T-helper 9 cell (primary cell): ENCODE measurements around the gene PIKFYVE.
A peak's percentile ranks its signal among the peaks of the same experiment; 100 is the strongest.
"Not testable (repeated sequence)": the region's sequence is repeated elsewhere in the genome, so short reads cannot be mapped to it uniquely, and the experiment has no call there.

Experiments
- DNase-seq: peaks from one replicate; pipeline ENCODE4 v3.0.0-alpha.2; 2020

Gene PIKFYVE

DNA sequence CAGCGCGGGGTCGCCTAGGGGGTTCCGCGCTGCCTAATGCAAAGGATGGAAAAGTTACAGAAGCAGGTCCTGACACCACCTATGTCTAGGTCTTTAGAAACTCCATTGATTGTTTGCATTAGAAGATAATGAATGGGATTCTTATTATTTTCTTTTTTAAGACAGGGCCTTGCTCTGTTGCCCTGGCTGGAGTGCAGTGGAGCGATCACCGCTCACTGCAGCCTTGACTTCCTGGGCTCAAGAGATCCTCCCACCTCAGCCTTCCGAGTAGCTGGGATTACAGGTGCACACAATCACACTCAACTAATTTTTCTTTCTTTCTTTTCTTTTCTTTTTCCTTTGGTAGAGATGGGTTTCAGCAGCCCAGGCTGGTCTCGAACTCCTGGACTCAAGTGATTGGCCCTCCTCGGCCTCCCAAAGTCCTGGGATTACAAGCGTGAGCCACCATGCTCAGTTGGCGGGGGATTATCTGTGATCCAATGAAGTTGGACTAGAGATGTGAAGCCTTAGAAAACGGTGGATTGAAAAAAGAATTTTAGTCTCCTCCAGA lies 10.4 kb upstream of the PIKFYVE start:
- no peak for DNase-seq

DNA sequence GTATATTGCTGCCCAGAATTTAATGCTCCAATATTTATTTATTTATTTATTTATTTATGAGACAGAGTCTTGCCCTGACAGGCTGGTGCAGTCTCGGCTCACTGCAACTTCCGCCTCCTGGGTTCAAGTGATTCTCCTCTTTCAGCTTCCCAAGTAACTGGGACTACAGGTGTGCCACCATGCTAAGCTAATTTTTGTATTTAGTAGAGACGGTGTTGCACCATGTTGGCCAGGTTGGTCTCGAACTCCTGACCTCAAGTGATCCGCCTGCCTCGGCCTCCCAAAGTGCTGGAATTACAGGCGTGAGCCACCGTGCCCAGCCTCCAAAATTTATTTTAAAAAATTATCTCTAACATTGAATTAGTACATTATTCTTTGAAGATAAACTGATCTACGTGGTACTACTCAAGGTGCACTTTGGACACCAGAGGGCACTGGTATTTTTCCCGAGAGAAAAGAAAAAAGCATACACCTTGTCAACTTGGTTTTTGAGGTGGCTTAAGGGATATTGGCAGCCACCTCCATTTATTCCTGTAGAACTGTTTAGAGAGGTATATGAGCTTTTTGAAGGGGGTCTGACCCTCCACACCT lies 9.8 kb upstream of the PIKFYVE start:
- no peak for DNase-seq

DNA sequence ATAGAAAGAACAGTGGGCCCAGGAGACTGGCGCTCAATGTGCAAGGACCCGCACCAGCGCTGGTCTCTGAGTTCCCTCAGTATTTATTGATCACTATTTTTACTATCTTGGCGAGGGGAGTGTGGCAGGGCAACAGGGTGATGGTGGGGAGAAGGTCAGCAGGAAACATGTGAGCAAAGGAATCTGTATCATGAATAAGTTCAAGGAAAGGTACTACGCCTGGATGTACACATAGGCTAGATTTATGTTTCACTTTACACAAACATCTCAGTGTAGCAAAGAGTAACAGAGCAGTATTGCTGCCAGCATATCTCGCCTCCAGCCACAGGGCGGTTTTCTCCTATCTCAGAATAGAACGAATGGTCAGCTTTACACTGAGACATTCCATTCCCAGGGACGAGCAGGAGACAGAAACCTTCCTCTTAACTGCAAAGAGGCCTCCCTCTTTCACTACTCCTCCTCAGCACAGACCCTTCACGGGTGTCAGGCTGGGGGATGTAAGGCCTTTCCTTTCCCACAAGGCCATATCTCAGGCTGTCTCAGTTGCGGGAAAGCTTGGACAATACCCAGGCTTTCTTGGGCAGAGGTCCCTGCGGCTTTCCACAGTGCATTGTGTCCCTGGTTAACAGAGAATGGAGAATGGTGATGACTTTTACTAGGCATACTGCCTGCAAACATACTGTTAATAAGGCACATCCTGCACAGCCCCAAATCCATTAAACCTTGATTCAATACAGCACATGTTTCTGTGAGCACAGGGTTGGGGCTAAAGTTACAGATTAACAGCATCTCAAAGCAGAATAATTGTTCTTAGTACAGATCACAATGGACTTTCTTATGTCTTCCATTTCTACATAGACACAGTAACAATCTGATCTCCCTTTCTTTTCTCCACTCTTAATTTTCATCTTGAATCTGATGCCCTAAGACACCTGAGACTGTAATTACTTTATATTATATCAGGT lies 8.9 kb upstream of the PIKFYVE start:
- not testable (repeated sequence) for DNase-seq

DNA sequence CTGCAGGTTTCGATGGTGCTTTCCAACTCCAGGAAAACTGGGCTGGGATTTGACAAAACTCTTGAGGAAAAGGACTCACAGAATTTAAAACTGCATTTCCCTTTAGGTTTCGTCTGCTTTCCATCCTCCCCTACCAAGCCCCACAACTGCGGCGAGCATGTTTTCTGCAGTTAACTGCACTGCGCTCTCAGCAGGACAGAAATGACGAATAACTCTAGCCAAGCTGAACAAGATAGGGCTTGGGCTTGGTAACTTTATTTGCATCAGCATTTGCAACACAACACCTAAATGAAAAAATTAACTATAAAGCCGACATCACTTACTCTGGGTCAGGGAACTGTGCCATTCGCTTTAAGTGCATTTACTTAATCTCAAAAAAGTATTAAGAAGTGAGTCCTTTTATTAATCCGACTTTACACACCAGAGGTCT lies 669 bp upstream of the PIKFYVE start:
- peak; percentile 25 for DNase-seq

DNA sequence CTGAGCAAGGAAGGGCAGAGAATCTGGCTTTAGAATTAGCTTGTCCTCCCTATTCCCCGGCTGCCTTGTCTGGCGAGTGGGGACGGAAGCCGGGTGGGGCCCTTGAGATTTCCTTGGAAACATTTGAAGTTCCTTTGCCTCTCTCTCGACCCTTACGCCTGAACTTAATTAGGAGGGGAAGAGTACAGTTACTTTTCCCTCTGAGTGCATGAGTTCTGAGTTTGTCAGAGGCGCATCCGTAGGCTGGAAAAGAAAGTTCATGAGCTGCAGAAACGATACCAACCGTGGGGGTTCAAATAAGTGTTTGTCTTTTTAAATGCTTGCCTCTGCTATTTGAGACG lies 468 bp downstream of the PIKFYVE start:
- no peak for DNase-seq

DNA sequence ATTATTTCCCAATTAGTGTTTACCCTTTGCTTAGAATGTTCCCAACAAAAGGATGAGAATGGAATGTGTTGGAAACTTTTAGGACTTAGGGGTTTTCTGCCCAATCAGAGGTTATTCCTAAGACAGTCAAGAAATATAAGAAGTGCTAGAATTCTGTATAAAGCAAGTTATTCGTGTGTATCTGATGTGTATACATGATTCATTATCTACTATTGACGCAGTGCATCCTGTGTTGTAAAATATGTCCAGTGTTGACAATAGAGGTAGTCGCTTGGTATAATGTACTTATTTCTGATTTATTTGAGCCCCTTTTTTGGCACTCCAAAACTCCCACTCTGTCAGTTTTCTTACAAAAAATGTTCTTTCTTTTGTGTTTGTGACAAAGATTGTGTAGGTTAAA lies 881 bp downstream of the PIKFYVE start:
- DNase-seq = no peak

DNA sequence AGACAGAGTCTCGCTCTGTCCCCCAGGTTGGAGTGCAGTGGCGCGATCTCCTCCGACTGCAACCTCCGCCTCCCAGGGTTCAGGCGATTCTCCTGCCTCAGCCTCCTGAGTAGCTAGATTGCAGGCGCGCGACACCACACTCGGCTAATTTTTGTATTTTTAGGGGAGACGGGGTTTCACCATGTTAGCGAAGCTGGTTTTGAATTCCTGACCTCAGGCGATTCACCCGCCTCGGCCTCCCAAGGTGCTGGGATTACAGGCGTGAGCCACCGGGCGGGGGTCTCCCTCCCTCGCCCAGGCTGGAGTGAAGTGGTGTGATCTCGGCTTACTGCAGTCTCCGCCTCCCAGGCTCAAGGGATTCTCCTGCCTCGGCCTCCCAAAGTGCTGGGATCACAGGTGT lies 1.5 kb downstream of the PIKFYVE start:
- DNase-seq = not testable (repeated sequence)

DNA sequence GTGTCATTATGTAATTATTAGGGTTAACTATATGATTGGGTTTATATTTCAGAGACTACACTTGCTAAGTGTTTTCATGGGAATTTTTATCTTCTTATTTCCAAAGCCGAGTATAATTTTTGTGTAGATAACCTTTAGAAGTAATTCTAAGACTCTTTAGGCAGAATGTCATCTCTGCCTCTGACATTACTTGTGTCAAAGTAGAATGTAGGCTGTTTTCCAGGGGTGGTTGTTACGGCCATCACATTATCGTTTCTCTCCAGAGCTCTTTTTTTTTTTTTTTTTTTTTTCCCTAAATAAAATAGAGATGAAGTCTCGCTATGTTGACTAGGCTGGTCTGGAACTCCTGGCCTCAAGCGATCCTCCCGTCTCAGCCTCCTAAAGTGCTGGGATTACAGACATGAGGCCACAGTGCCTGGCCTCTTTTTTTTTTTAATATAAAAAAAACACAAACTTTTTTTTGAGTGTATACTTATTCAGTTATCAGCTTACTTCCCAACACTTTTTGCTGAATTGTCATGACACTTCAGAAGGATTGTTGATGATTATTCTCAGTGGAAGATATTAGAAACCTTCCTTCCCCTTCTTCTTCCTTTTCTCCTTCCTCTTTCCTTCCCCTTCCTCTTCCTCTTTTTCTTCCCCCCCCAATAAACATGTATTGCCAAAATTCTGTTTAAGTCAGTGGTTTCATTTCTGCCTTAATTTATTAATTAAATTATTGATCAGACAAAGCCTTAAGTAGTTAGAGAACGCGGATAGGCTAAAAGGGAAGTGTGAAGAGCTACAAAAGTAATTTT lies 2.3 kb downstream of the PIKFYVE start:
- no peak for DNase-seq

DNA sequence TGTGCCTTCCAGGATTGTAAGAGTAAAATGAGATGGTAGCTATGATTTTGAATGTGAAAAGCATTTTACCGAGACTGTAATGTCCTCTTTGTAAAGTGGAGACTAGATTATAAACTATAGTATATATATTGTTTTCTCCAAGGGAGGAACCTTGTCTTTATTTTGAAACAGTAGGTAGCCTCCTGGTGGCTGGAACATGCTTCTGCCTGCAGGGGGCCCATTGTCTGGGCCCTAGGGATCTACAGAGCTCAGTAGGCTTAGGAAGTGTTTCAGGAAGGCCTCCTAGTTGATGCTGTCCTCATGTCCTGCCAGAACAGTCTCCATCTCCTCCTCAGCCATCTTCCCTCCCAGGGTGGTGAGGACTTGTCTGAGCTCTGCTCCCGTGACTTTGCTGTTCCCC lies 3.0 kb downstream of the PIKFYVE start:
- no peak for DNase-seq

DNA sequence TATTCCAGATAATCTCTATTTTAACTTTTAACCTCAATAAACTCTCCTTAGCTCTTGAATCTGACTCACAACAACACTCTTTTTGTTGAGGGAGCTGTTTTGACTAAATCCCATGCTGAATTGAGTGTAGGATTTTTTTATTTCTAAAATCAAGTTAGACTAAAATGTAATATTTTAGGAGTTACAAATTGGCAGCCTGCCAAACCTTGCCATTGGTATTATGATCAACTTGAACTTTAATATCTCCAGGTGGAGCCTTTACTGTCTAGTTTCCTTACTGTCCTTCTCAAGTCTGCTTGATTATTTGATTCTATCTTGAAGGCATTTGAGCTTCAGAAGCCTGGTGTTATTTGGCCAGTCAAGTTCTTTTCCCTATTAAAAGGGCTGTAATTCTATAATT lies 8.7 kb downstream of the PIKFYVE start:
- no peak for DNase-seq

DNA sequence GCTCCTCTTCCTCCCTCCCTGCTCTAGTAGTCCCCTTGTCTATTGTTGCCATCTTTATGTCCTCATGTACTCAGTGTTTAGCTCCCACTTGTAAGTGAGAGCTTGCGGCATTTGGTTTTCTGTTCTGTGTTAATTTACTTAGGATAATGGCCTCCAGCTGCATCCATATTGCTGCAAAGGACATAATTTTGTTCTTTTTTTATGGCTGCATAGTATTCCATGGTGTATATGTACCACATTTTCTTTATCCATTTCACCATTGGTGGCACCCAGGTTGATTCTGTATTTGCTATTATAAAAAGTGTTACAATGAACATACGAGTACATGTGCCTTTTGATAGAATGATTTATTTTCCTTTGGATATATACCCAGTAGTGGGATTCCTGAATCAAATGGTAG lies 12.5 kb downstream of the PIKFYVE start:
- DNase-seq = no peak

DNA sequence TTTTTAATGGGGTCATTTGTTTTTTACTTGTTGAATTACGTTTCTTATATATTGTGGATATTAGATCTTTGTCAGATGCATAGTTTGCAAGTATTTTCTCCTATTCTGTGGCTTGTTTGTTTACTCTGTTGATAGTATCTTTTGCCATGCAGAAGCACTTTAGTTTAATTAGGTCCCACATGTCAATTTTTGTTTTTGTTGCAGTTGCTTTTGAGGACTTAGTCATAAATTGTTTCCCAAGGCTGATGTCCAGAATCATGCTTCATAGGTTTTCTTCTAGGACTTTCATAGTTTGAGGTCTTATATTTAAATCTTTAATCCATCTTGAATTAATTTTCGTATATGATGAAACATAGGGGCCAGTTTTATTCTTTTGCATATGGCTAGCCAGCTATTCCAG lies 13.2 kb downstream of the PIKFYVE start:
- no peak for DNase-seq

DNA sequence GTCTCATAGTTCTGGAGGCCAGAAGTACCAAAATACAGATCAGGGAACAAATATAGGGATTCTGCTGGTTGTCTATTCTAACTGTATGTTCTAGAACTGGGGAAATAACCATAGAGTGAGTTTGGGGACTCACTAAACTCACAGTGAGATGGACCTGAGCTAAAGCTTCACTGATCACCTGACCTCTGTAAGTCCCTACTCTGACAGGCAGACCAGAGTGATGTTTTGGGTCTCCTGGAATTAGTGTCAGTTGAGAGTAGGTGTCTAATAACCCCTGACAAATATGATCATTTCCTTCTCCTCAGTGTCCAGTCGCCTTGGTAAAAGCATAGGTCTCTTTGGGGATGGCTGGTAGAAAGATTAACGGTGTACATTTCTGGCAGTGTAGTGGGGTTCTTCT lies 14.2 kb downstream of the PIKFYVE start:
- no peak for DNase-seq

DNA sequence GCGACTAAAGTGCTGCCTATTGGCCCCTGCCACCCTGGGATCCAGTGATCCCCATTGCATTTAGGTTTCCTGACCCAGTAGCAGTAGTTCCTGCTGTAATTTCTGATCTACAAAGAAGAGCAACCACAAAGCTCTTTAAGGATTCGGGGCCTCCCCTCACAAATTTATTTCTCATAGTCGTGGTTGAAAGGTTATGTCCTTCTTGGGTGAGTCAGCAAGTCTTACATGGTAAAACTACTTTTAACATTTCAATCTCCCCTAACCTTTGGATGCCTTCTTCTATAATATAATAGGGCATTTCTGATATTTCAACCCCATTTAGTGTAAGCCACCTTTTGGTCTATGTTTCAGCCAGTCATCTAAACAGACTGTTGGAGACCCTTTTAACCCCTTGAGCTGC lies 14.9 kb downstream of the PIKFYVE start:
- DNase-seq = no peak

DNA sequence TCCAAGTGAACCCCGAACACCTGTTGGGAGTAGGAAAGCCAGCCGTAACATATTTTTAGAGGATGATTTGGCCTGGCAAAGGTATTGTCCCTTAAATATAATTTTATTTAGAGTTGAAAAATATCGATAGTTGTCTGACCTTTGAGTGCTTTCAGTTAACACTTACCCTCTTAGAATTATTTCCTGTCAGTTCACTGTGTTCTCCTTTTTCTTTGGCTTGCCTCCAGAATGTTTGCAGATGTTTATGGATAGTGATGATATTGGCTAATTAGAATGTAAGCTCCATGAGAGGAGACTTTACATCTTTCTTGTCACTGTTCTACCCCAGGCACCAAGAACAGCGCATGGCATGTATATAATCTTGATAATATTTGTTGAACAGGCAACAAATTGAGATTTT lies 19.8 kb downstream of the PIKFYVE start:
- DNase-seq = no peak

DNA sequence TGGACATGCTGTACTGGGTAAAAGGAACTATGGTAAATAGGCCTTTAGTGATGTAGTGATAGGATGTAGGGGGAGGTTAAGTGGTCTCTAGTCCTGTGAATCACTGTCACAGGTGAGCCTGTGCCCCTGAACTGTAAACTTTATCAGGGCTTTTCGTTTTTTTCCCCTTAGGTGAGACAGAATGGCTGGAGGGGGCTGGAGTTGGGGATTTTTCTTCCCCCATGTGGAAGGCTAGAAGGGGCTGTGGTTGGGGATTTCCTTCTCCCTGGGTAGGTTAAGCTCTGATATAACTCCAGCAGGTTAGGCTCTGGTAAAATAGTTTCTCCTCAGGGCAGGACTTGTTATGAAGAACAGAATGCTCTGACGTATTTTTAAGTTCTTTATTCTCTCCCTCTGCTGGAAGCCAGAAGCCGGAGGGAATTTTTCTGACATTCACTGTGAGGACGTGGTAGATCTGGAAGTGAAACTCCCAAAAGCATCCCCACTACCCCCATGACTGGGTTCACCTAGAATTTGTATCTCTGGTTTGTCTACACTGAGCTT lies 28.5 kb downstream of the PIKFYVE start:
- no peak for DNase-seq

DNA sequence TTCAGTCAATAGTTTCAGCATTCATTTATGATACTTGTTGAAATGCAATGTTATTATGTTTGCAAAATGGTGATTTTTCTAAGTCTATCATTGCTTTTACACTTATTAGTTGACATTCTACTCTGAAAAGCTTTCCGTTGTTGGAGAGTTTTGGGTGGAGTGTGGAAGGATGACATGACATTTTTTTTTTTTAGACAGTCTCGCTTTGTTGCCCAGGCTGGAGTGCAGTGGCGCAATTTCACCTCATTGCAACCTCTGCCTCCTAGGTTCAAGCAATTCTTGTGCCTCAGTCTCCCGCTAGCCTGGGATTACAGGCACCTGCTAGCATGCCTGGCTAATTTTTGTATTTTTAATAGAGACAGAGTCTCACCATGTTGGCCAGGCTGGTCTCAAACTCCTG lies 29.8 kb downstream of the PIKFYVE start:
- no peak for DNase-seq

DNA sequence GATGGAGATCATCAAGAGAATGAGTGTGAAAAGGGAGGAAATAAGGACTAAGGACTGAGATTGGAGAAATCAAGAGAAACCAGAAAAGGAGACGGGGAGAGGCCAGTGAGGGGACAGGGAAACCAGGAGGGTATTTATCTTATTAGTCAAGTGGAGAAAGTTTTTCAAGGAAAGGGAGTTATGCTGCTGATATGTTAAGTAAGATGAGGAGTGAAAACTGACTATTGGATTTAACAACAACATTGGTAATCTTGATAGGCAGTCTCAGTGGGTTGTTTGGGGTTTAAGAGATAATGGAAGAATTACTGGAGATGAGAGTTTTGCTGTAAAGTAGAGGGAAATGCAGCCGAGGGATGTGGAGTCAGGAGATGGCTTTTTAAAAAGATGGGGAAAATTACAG lies 30.6 kb downstream of the PIKFYVE start:
- no peak for DNase-seq

DNA sequence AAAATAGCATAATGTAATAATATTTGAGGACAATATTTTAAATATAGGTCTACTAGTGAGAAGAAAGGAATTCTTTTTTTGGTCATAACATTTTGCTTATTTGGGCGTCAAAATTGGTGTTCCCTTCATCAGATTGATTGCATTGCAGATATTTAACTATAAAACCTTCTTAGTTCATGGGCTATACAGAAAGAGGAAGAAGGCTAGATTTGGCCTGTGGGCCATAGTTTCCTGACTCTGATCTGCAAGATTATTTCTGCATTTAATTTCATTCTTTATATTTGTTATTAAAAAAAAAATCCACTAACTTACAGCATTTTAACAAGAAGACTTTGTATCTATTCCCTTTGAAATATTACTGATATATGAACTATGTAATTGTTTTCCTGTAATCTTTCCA lies 31.9 kb downstream of the PIKFYVE start:
- no peak for DNase-seq

DNA sequence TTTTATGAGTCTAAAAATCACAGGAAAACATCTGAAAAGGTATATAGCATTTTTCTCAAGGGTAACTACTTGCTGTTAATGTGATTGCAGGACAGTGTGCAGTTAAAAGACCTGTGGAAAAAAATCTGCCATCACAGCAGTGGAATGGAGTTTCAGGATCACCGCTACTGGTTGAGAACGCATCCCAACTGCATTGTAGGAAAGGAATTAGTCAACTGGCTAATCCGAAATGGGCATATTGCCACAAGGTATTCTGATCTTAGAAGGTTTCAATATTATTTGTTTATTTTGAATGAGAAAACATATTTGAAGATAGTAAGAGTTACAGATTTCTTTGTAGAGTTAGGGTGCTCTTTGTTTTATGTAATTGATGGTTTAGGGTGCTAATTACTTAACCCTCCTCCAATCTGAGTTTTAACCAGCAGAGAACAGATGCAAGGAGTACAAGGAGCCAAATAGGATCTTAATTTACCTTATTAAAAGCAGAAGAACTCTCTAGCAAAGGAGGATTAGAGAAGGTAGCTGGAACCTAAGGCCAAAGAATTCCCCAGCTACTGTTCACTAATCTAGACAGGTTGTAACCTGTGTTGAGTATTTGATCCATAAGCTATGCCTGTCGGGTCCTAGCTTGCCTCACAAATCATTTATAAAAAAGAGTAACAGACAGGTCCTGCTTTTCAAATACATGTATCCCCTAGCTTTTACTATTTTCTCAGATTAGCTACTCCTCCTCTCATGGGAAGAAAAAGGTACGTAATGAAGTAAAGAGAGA lies 35.0 kb downstream of the PIKFYVE start:
- DNase-seq = no peak

DNA sequence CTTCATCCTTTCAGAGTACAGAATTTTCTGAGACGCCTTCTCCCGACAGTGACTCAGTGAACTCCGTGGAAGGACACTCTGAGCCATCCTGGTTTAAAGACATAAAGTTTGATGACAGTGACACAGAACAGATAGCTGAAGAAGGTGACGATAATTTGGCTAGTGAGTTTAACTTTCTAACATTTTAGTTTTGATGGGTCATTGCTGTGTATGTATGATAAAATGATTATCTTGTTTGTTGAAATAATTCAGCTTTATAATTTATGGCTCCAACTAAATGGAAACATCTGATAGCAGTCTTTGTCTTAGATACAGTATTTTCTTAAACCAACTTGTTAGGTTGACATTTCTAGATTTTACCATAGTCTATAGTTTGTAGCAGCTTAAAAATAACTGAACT lies 38.1 kb downstream of the PIKFYVE start:
- no peak for DNase-seq

DNA sequence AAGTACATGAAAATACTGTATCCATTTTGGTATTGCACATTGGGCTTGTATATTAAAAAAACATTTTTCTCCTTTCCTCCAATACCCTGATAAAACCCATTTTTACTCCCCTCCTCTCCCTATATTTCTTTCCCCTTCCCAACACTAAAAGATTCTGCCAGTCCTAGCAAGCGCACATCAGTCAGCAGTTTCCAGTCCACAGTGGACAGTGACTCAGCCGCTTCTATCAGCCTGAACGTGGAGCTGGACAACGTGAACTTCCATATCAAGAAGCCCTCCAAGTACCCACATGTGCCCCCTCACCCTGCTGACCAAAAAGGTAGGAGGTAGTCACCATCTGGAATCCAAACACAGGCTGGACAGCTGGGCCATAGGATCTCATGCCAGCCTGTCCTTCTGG lies 38.6 kb downstream of the PIKFYVE start:
- DNase-seq = no peak
